Mesodermal cell (in vitro differentiated cells): ENCODE results near the gene C3orf52.

Experiments used
- H3K27ac ChIP-seq: 2 replicates; pipeline ENCODE4 v1.7.0; 2013; ENCODE audit warnings: mild to moderate bottlenecking, low read depth, low read length, moderate library complexity; ENCODE audit not compliant: severe bottlenecking
- H3K36me3 ChIP-seq: 2 replicates; pipeline ENCODE4 v1.7.1; 2013; ENCODE audit warnings: mild to moderate bottlenecking, low read length, moderate library complexity; ENCODE audit not compliant: control insufficient read depth, insufficient read depth
- H3K4me1 ChIP-seq: one replicate; pipeline ENCODE4 v1.7.1; 2013; ENCODE audit warnings: mild to moderate bottlenecking, low read length; ENCODE audit not compliant: insufficient read depth, control insufficient read depth, poor library complexity, severe bottlenecking
- H3K4me3 ChIP-seq: 2 replicates; pipeline ENCODE4 v1.7.0; 2013; ENCODE audit warnings: low read length, control low read depth, mild to moderate bottlenecking; ENCODE audit not compliant: insufficient read depth, poor library complexity, severe bottlenecking; ENCODE audit errors: extremely low read depth
- H3K9me3 ChIP-seq: 2 replicates; pipeline ENCODE4 v1.7.1; 2013; ENCODE audit warnings: mild to moderate bottlenecking, low read length, moderate library complexity; ENCODE audit not compliant: control insufficient read depth
- WGBS, 2 experiments: methylation state at CpG; one replicate each; pipeline ENCODE4 v1.1.5; 2013; ENCODE audit warnings: missing lambda C conversion rate in 2 of 2; ENCODE audit not compliant: insufficient coverage in 2 of 2; 5-methylcytosine and 5-hydroxymethylcytosine counted together

C3orf52 gene

DNA sequence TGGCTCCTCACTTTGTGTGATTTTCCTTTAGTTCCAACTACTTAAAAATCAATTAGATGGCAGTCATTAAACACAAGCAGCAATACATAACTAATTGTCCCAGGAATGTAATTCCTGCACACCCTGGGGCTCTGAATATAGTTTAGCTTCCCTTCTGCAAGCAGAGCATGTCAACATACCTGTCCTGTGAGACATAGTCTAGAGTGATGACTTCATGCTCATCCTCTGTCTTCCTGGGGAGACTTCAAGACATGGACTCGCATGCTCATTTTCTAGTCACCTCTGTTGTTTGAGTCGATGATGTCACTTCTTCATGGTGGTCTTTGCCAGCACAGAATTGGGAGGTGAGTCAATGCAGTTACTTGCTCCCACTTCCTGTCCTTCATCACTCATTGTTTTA is 15.7 kb downstream of the C3orf52 start:
- no peak overlapping the region for H3K27ac ChIP-seq
- peaks cover 23% of the 10 kb centered on the region for H3K4me1 ChIP-seq
- H3K36me3 ChIP-seq = peaks cover 5% of the 10 kb centered on the region
- WGBS, 2 experiments = 87 to 89% methylated on average over 1 to 2 of the region's 2 CpGs
- H3K4me3 ChIP-seq = no peak overlapping the region
- H3K9me3 ChIP-seq = no peaks in the 10 kb centered on the region

DNA sequence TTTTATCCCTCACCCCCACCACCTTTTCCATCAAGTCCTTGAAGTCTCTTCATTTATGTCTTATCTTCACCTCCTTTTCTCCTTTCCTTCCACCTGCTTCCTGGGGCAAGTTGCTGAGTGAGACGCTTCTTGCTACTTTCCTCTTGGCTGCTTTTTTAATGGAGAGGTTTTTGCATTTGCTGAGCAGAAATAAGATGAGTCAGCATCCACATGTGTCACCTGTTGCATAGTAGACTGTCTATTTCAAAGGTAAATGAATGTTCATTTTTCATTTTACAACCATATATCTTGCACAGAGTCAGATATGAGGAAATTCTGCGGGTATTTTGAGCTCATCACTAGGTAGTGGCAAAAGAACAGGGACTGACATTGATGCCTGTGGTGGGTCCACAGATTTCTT is 18.6 kb downstream of the C3orf52 start:
- Histone ChIP-seq H3K4me3 (no peak overlapping the region), H3K36me3 (peaks cover 17% of the 10 kb centered on the region)
- WGBS, 2 experiments = 100% methylated on average over 1 of the region's 2 CpGs; no CpG with 5 or more reads in 1 of the 2 experiments

DNA sequence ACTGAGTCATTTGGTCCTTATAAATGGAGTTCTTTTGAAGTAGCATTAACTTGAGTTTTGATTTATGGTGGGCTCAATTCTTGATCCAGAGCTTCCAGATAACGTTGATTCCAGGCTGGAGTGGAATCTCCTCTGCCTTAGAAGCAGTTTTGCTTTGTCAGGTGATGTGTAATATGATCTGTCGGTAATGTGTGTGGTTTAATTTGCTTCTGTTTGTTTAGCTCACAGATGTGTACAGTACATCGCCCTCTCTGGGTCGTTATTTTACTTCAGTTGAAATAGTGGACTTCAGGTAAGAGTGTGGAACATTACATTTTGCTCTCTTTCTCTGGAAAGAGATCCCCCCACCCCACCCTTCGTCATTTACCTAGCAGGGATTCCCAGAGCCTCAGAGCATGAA is 23.1 kb downstream of the C3orf52 start:
- Histone ChIP-seq H3K27ac (no peak overlapping the region), H3K4me1 (no peaks in the 10 kb centered on the region), H3K9me3 (no peaks in the 10 kb centered on the region), H3K36me3 (peaks cover 25% of the 10 kb centered on the region), H3K4me3 (no peak overlapping the region)
- WGBS, 2 experiments = 83 to 91% methylated on average over 1 to 2 of the region's 5 CpGs

More for the DNA sequence above, 18.6 kb downstream of the C3orf52 start:
- peaks cover 17% of the 10 kb centered on the region for H3K4me1 ChIP-seq
- H3K27ac ChIP-seq = no peak overlapping the region
- no peaks in the 10 kb centered on the region for H3K9me3 ChIP-seq

DNA sequence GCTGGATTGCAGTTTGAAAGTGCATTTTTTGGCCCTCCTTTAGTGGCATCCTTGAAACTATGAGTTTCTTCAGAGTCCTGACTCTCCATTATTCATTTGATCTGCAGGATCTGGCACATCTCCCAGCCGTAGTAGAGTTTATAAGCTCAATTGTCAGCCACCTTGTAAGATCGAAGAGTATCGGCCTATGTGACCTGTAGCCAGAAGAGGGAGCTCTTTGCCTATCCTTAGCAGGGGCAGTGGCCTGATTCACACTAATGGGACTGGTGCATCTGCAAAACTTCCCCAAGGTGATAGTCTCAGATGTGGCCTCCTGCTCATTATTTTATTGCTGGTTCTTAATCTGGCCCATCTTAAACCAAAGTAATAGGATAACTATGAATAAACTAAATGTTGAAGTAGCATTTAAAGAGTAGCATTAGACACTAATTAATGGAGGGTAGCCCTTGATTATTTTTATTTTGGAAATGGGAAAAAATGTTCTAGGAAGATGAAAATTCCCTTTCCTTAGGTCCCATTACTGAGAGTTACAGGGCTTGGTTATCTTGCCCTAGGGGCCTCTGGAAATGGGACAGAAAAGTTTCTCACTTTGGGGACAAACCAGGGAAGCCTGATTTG is 25.7 kb downstream of the C3orf52 start:
- Histone ChIP-seq H3K4me3 (no peak overlapping the region), H3K27ac (no peak overlapping the region), H3K4me1 (no peaks in the 10 kb centered on the region), H3K9me3 (no peaks in the 10 kb centered on the region), H3K36me3 (peaks cover 36% of the 10 kb centered on the region)
- WGBS, 2 experiments = 28 to 34% methylated on average over 3 of the region's 3 CpGs

DNA sequence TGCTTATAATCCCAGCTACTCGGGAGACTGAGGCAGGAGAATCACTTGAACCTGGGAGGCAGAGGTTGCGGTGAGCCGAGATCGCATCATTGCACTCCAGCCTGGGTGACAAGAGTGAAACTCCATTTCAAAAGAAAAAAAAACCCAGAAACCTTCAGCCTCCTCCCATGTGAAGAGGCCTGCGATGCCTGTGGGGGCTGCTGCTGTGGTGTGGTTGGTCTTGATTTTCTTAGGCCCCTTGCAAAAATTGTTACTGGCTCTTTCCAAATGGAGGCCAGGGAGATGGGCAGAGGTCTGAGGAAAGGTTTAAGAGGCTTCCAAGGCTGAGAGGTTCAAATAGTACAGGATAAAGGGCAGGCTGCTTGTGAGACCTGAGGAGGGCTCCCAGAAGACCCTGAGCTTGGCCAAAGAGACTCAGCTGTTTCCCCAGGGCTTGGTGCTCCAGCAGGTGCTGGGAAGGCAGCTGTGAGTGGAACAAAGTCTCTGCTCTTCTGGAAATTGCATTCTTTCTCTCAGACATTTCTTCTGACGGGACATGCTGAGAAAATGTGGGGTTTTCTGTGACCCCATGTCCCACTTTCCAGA is 28.5 kb downstream of the C3orf52 start:
- Histone ChIP-seq H3K36me3 (peaks cover 30% of the 10 kb centered on the region), H3K4me3 (no peak overlapping the region), H3K27ac (no peak overlapping the region), H3K9me3 (no peaks in the 10 kb centered on the region), H3K4me1 (no peaks in the 10 kb centered on the region)
- 93 to 100% methylated on average over 1 to 5 of the region's 6 CpGs for WGBS, 2 experiments

DNA sequence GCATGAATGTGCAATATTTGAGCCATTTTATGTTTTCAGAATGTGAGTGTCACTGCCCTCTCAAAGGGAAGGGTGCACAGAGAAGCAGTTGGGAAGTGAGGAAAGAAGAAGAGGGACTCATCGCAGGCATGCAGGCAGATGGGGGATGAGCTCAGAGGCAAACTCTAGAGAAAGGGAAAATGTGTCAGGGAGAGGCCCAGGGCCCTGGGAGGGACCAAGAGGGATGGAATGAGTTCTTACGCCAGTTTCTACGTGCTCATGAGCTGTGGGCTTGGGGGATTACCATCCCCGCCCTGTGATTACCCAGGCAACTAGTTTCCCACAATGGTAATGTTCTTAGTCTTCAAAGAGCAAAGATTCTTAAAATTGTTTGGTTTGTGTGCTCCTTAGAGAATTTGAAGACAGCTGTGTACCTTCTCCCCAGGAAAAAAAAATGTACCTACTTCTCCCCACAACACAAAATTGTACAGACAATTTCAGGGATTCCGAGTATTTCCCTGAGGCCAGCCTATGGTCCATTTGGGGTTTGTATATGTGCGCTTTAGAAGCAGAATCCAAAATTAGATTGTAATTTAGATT is 29.1 kb downstream of the C3orf52 start:
- Histone ChIP-seq H3K4me3 (no peak overlapping the region), H3K9me3 (no peaks in the 10 kb centered on the region), H3K4me1 (no peaks in the 10 kb centered on the region), H3K27ac (no peak overlapping the region), H3K36me3 (peaks cover 30% of the 10 kb centered on the region)
- 100% methylated on average over 3 to 5 of the region's 6 CpGs for WGBS, 2 experiments

DNA sequence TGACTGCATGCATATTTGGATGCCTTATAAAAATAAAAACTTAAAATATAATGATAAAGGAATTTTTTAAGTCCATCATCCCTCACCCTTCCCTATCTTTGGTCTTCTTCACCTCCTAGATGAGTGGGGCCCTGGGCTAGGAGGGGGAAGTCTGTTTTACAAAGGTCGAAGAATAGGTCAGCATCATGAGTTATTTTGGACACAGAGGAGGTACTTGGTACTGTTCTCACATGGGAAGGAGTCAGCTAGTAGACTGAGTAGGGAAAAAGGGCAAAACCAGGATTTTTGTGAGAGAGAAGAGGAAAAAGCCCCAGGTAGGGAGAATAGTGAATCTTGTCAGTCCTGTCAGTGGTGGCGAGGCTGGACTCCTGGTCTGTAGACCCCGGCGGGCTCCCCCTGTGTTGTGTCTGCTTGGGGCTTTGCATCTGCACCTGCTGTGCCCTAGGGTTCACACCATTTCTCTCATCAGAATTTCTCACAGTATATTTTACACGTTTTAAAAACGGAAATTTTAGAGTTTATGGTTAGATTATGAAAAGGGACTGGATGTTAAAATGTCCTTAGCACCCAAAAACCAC is 29.7 kb downstream of the C3orf52 start:
- H3K36me3 ChIP-seq = peaks cover 30% of the 10 kb centered on the region
- no peak overlapping the region for H3K27ac ChIP-seq
- H3K4me3 ChIP-seq = no peak overlapping the region

DNA sequence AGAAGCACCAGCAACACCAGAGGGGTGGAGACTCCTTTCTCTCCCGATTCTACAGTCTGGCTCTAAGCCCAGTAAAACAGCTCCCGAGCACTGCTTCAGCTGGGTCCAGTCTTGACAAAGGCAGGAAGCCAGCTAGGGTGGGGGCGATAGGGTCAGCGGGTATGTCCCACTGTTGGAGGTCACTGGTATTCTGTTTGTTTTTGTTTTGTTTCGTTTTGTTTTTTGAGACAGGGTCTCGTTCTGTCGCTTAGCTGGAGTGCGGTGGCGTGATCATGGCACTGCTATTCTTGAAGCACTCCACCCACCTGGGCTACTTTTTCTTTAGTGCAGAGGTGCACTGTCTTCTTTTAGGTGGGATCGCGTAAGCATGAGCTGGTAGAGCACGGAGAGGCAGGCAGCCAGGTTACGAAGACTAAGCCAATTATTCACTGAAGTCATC is 30.6 kb downstream of the C3orf52 start:
- Histone ChIP-seq H3K9me3 (no peaks in the 10 kb centered on the region), H3K4me3 (no peak overlapping the region), H3K36me3 (peaks cover 30% of the 10 kb centered on the region), H3K4me1 (no peaks in the 10 kb centered on the region), H3K27ac (no peak overlapping the region)
- 93 to 97% methylated on average over 9 to 13 of the region's 13 CpGs for WGBS, 2 experiments

More for the DNA sequence above, 29.7 kb downstream of the C3orf52 start:
- no peaks in the 10 kb centered on the region for H3K9me3 ChIP-seq
- WGBS, 2 experiments = 100% methylated on average over 1 to 3 of the region's 6 CpGs
- no peaks in the 10 kb centered on the region for H3K4me1 ChIP-seq

DNA sequence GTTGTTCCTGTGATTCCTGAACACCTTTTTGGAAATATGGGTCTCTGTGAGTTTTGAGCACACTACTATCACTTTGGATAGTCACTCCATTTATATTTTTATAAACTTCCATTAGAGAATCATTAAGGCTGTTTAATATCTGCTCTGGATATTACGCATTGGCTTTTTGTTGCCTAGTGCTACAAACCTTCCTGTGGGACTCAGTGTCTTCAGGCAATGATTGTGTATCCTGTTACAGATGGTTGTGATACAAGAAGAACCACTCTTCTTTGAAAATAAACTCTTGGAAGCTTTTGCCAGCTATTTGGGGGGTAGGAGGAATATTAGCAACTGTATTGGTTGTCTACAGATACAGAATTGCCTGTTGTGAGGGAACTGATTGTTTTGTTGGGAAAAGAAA is 31.2 kb downstream of the C3orf52 start:
- Histone ChIP-seq H3K4me3 (no peak overlapping the region), H3K36me3 (peaks cover 30% of the 10 kb centered on the region), H3K9me3 (no peaks in the 10 kb centered on the region), H3K4me1 (no peaks in the 10 kb centered on the region), H3K27ac (no peak overlapping the region)
- 83% methylated on average over 1 of the region's 1 CpG; no CpG with 5 or more reads in 1 of the 2 experiments for WGBS, 2 experiments

DNA sequence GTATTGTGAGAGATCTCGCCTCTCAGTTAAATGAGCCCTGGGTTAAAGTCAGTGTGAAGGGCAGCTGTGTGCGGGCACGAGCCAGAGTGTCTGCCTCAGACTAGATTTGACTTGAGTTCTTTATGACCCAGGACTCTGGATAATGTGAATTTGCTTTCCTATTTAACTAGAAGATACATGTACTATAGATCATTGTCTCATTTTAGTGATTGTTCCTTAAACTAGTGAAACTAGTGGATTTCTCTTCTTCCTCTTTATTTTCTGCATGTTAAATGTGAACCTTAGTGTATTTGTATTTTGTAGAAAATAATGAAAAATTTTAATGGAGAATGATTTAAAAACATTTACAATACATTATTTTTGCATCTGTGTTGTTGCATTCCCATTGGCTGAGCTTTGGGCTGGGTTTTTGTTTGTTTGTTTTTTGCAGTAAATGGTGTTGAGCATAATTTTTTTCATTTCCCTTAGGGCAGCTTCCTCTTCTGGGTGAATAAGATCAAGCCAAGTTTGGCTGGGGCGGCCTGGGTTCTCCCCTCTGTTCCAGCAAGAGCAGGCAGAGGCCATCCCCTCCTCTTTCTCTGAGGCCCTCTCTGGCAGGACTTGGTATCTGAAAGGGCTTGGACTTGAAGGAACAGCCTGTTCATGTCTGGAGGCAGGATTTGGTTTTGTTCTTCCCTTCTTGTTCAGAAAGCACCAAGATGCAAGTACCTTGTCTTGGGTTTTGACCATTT is 31.8 kb downstream of the C3orf52 start:
- Histone ChIP-seq H3K36me3 (peaks cover 27% of the 10 kb centered on the region), H3K4me3 (no peak overlapping the region), H3K27ac (no peak overlapping the region), H3K4me1 (no peaks in the 10 kb centered on the region), H3K9me3 (no peaks in the 10 kb centered on the region)
- 94 to 96% methylated on average over 2 to 3 of the region's 4 CpGs for WGBS, 2 experiments
